HPDE6-E6E7 (cell line): Measurements from ENCODE around the gene TMOD2.

Source experiments
- DNase-seq: peaks from one replicate; pipeline ENCODE4 v3.0.0; 2011; ENCODE audit warnings: missing footprints; ENCODE audit errors: extremely low spot score

Gene TMOD2

GRCh38 chr15:51853998-51854397 is 102.6 kb downstream of the TMOD2 start:
- DNase-seq, result no peak

GRCh38 chr15:51855612-51856011 is 104.2 kb downstream of the TMOD2 start:
- no peak for DNase-seq

GRCh38 chr15:51856714-51857380 is 105.5 kb downstream of the TMOD2 start:
- no peak for DNase-seq

GRCh38 chr15:51861557-51862359 is 110.4 kb downstream of the TMOD2 start:
- no peak for DNase-seq

- no peak for DNase-seq
Measured at GRCh38 chr15:51863131-51863530, 111.7 kb downstream of the TMOD2 start.

- peak; percentile 88 for DNase-seq
Measured at GRCh38 chr15:51864408-51865056, 113.1 kb downstream of the TMOD2 start.

- DNase-seq, result no peak
Measured at GRCh38 chr15:51865317-51865716, 113.9 kb downstream of the TMOD2 start.
